Activated naive CD4-positive, alpha-beta T cell treated with anti-CD3 and anti-CD28 coated beads, Interleukin-2, amount 50 U/mL, for 24 hours (primary cell): ENCODE measurements around the gene SLC39A11.
A peak's percentile ranks its signal among the peaks of the same experiment; 100 is the strongest.

ENCODE experiments used
- H3K27ac Mint-ChIP-seq: one replicate; pipeline ENCODE4 v1.8.0; 2021; ENCODE audit warnings: mild to moderate bottlenecking, mixed read lengths
- H3K27me3 Mint-ChIP-seq: one replicate; pipeline ENCODE4 v1.8.0; 2021; ENCODE audit warnings: mixed read lengths
- H3K36me3 Mint-ChIP-seq: one replicate; pipeline ENCODE4 v1.8.0; 2021; ENCODE audit warnings: mixed read lengths
- H3K4me1 Mint-ChIP-seq: one replicate; pipeline ENCODE4 v1.8.0; 2021; ENCODE audit warnings: mixed read lengths
- H3K4me3 Mint-ChIP-seq: one replicate; pipeline ENCODE4 v1.8.0; 2021; ENCODE audit warnings: mild to moderate bottlenecking, mixed read lengths
- H3K9me3 Mint-ChIP-seq: one replicate; pipeline ENCODE4 v1.8.0; 2021; ENCODE audit warnings: mixed read lengths

SLC39A11 gene

GRCh38 chr17:72759301-72759700 is 333.2 kb downstream of the SLC39A11 start:
- no peak overlapping the region for H3K27ac Mint-ChIP-seq
- no peaks in the 10 kb centered on the region for H3K27me3 Mint-ChIP-seq
- peaks cover 7% of the 10 kb centered on the region for H3K9me3 Mint-ChIP-seq
- H3K4me1 Mint-ChIP-seq = no peaks in the 10 kb centered on the region
- H3K36me3 Mint-ChIP-seq = peaks cover 12% of the 10 kb centered on the region
- H3K4me3 Mint-ChIP-seq = no peak overlapping the region

GRCh38 chr17:72756256-72756655 is 336.2 kb downstream of the SLC39A11 start:
- H3K36me3 Mint-ChIP-seq = peaks cover 12% of the 10 kb centered on the region
- H3K4me1 Mint-ChIP-seq = no peaks in the 10 kb centered on the region
- H3K27ac Mint-ChIP-seq = no peak overlapping the region
- no peaks in the 10 kb centered on the region for H3K27me3 Mint-ChIP-seq
- no peak overlapping the region for H3K4me3 Mint-ChIP-seq
- H3K9me3 Mint-ChIP-seq = peaks cover 7% of the 10 kb centered on the region

- H3K9me3 Mint-ChIP-seq = peaks cover 7% of the 10 kb centered on the region
- H3K27me3 Mint-ChIP-seq = no peaks in the 10 kb centered on the region
- no peak overlapping the region for H3K27ac Mint-ChIP-seq
- no peak overlapping the region for H3K4me3 Mint-ChIP-seq
- H3K4me1 Mint-ChIP-seq = no peaks in the 10 kb centered on the region
- H3K36me3 Mint-ChIP-seq = peaks cover 12% of the 10 kb centered on the region
These were observed 338.0 kb downstream of the SLC39A11 start for GRCh38 chr17:72754513-72754912.

DNA sequence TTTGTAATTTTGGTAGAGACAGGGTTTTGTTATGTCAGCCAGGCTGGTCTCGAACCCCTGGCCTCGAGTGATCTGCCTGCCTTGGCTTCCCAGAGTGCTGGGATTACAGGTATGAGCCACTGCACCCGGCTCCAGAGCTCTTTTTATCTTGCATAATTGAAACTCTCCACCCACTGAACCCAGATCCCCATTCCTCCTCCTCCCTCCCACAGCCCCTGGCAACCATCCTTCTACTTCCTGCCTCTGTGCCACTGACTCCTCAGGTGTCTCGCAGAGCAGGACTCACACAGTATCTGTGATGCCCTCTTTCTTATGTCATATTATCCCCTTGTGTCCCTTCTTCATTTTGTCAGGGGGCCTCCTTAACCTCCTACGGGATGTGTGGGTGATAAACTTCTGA is 340.7 kb downstream of the SLC39A11 start:
- no peaks in the 10 kb centered on the region for H3K27me3 Mint-ChIP-seq
- no peak overlapping the region for H3K27ac Mint-ChIP-seq
- peaks cover 7% of the 10 kb centered on the region for H3K9me3 Mint-ChIP-seq
- H3K36me3 Mint-ChIP-seq = peaks cover 12% of the 10 kb centered on the region
- no peak overlapping the region for H3K4me3 Mint-ChIP-seq
- no peaks in the 10 kb centered on the region for H3K4me1 Mint-ChIP-seq

- no peaks in the 10 kb centered on the region for H3K4me1 Mint-ChIP-seq
- H3K4me3 Mint-ChIP-seq = no peak overlapping the region
- no peak overlapping the region for H3K27ac Mint-ChIP-seq
- H3K9me3 Mint-ChIP-seq = no peaks in the 10 kb centered on the region
- H3K27me3 Mint-ChIP-seq = no peaks in the 10 kb centered on the region
- no peaks in the 10 kb centered on the region for H3K36me3 Mint-ChIP-seq
These were observed 343.3 kb downstream of the SLC39A11 start for GRCh38 chr17:72749119-72749572.

DNA sequence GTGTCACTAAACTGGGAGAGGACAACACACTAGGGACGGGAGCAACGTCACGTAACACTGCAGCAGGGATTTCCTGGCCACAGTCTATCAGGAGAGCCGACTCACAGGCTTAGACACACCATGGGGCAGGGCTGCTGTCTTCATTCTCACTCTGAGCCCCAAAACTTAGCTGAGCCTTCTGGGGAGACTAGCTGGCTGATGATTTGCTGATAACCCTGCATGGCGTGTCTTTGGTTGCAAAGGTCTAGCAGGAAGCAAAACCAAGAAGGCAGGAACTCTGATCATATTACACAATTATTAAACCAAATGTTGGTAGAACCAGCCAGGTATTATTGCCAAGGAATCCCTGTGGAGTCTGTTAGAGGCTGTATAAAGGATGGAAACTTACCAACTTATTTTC is 345.0 kb downstream of the SLC39A11 start:
- Mint-ChIP-seq H3K27me3 (no peaks in the 10 kb centered on the region), H3K4me3 (no peak overlapping the region), H3K36me3 (no peaks in the 10 kb centered on the region), H3K9me3 (no peaks in the 10 kb centered on the region), H3K4me1 (no peaks in the 10 kb centered on the region), H3K27ac (no peak overlapping the region)

DNA sequence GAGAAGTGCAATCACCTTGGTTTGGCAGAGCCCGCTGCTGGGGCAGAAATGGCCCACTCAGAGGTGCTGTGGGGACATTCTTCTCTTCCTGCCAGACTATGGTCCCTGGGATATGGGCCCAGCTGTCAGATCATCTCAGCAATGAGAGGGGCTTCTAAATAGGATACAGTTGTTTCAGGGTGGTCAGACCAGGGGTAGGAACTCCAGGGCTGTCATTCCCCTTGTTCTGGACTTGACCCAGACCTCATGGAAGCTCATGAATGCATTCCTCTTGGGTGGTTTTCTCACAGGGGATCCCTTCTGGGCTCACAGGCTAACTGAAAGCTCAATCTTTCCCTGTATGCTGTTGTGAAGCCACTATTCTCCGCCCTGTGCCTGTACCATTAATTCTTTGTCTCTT is 347.2 kb downstream of the SLC39A11 start:
- Mint-ChIP-seq H3K36me3 (no peaks in the 10 kb centered on the region), H3K27ac (no peak overlapping the region), H3K4me1 (no peaks in the 10 kb centered on the region), H3K27me3 (no peaks in the 10 kb centered on the region), H3K9me3 (no peaks in the 10 kb centered on the region), H3K4me3 (no peak overlapping the region)

GRCh38 chr17:72743037-72743467 is 349.4 kb downstream of the SLC39A11 start:
- H3K4me1 Mint-ChIP-seq = no peaks in the 10 kb centered on the region
- no peak overlapping the region for H3K4me3 Mint-ChIP-seq
- peaks cover 4% of the 10 kb centered on the region for H3K36me3 Mint-ChIP-seq
- no peaks in the 10 kb centered on the region for H3K27me3 Mint-ChIP-seq
- no peaks in the 10 kb centered on the region for H3K9me3 Mint-ChIP-seq
- H3K27ac Mint-ChIP-seq = no peak overlapping the region

- Mint-ChIP-seq H3K27me3 (no peaks in the 10 kb centered on the region), H3K36me3 (peaks cover 7% of the 10 kb centered on the region), H3K4me1 (no peaks in the 10 kb centered on the region), H3K9me3 (no peaks in the 10 kb centered on the region), H3K4me3 (no peak overlapping the region), H3K27ac (no peak overlapping the region)
These were observed 355.3 kb downstream of the SLC39A11 start for GRCh38 chr17:72737151-72737690.

GRCh38 chr17:72735592-72735991 is 356.9 kb downstream of the SLC39A11 start:
- Mint-ChIP-seq H3K36me3 (peaks cover 7% of the 10 kb centered on the region), H3K4me1 (no peaks in the 10 kb centered on the region), H3K27ac (no peak overlapping the region), H3K27me3 (no peaks in the 10 kb centered on the region), H3K4me3 (no peak overlapping the region), H3K9me3 (no peaks in the 10 kb centered on the region)

DNA sequence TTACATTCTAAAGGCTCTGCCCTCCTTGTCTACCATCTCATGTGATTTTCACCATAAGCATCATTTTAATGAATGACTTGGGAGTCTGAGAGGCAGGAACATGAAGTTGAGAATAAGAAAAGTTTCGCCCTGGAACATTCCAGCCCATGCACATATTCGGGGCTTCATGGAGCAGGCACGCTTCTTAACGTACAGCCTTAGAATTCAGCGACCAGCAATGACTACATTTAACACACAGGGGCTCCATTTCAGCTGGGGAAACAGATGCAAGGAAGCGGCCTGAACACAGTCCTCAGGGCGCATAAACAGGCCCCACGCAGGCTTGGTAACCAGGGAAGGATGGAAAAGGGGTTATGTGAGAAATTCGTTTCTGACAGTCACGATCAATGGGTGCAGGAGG is 357.4 kb downstream of the SLC39A11 start:
- Mint-ChIP-seq H3K27me3 (no peaks in the 10 kb centered on the region), H3K9me3 (no peaks in the 10 kb centered on the region), H3K27ac (no peak overlapping the region), H3K4me1 (no peaks in the 10 kb centered on the region), H3K36me3 (peaks cover 7% of the 10 kb centered on the region), H3K4me3 (no peak overlapping the region)

DNA sequence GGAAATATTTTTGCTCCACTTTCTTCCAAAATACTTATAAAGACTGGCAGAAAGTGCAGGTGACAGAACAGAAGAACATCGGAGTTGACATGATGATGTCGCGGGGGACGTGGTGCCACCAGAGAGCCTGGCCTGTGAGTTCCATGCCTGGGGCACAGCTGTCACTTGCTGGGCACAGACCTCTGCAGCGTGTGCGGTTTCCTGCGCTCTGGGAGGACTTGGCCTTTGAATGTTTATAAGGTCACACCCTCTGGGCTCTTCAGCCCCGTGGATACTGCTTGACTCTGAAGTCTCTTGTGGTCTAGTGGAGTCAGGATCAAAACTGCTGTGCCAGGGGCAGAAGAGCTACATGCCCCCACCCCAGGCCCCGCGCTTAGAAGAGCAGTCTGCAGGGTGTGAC is 357.9 kb downstream of the SLC39A11 start:
- Mint-ChIP-seq H3K27me3 (no peaks in the 10 kb centered on the region), H3K36me3 (peaks cover 7% of the 10 kb centered on the region), H3K9me3 (no peaks in the 10 kb centered on the region), H3K4me1 (no peaks in the 10 kb centered on the region), H3K27ac (no peak overlapping the region), H3K4me3 (no peak overlapping the region)

- Mint-ChIP-seq H3K4me3 (no peak overlapping the region), H3K9me3 (no peaks in the 10 kb centered on the region), H3K4me1 (no peaks in the 10 kb centered on the region), H3K36me3 (peaks cover 7% of the 10 kb centered on the region), H3K27ac (no peak overlapping the region), H3K27me3 (no peaks in the 10 kb centered on the region)
These were observed 358.7 kb downstream of the SLC39A11 start for GRCh38 chr17:72733619-72734282.

- no peaks in the 10 kb centered on the region for H3K9me3 Mint-ChIP-seq
- no peak overlapping the region for H3K27ac Mint-ChIP-seq
- H3K27me3 Mint-ChIP-seq = no peaks in the 10 kb centered on the region
- peaks cover 3% of the 10 kb centered on the region for H3K36me3 Mint-ChIP-seq
- no peak overlapping the region for H3K4me3 Mint-ChIP-seq
- peaks cover 2% of the 10 kb centered on the region for H3K4me1 Mint-ChIP-seq
These were observed 359.4 kb downstream of the SLC39A11 start for GRCh38 chr17:72732893-72733618.

DNA sequence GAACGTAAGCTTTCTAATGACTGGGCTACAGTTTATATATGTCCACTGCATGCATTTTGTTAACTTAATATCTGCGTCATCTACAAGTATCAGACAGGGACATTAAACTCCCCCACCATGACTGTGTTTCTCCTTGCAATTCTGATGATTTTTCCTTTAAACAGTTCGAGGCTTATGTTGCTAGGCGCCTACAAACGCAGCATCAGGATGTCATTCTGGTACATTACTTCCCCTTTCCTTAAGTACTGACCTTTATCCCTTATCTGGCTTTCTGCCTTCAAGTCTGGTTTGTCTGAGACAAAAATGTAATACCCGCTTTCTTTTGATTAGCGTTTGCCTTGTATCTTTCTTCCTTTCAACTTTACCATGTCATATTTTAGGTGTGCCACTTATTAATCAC is 362.4 kb downstream of the SLC39A11 start:
- H3K9me3 Mint-ChIP-seq = no peaks in the 10 kb centered on the region
- H3K27me3 Mint-ChIP-seq = no peaks in the 10 kb centered on the region
- no peak overlapping the region for H3K27ac Mint-ChIP-seq
- no peak overlapping the region for H3K4me3 Mint-ChIP-seq
- H3K36me3 Mint-ChIP-seq = no peaks in the 10 kb centered on the region
- peaks cover 29% of the 10 kb centered on the region for H3K4me1 Mint-ChIP-seq

DNA sequence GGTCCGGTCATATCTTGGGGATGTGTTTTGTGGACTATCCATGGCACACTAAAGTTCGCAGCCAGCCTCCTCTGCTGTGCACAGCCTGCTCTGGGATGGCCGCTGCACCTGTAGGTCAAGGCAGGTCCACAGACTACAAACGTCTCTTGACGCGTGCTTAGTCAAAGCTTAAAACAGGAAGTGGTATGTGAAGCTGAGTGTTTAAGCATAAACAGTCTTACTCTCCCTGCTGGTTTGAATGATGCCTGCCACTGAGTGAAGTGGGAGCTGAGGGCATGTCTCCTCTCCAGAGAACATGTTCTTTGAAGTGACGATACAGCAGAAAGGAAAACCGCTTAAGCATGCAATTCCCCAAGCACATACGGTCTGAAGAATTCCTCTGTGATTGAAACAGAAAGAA is 365.6 kb downstream of the SLC39A11 start:
- Mint-ChIP-seq H3K27ac (peak overlapping the region; percentile 93), H3K9me3 (no peaks in the 10 kb centered on the region), H3K36me3 (no peaks in the 10 kb centered on the region), H3K27me3 (no peaks in the 10 kb centered on the region), H3K4me3 (peak overlapping the region; percentile 84), H3K4me1 (peaks cover 29% of the 10 kb centered on the region)
